Cerebellar nuclear complex (tissue), 1 donor: Measurements from ENCODE around the gene ACOT7.
A peak's percentile ranks its signal among the peaks of the same experiment; 100 is the strongest.
"Not testable (repeated sequence)": the region's sequence is repeated elsewhere in the genome, so short reads cannot be mapped to it uniquely, and the experiment has no call there.

Experiments used
- DNase-seq, 2 experiments: peaks; one replicate each; lab custom pipeline; 2025; lab: John Stamatoyannopoulos, UW

Gene ACOT7, protein sequence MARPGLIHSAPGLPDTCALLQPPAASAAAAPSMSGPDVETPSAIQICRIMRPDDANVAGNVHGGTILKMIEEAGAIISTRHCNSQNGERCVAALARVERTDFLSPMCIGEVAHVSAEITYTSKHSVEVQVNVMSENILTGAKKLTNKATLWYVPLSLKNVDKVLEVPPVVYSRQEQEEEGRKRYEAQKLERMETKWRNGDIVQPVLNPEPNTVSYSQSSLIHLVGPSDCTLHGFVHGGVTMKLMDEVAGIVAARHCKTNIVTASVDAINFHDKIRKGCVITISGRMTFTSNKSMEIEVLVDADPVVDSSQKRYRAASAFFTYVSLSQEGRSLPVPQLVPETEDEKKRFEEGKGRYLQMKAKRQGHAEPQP

GRCh38 chr1:6393400-6394187 lies at the start of gene ACOT7:
ACOT7 (minus strand) TSS chr1:6393767; CDS start chr1:6393399, 368 bp downstream.
- DNase-seq: peak; percentile 18 to 60

DNA sequence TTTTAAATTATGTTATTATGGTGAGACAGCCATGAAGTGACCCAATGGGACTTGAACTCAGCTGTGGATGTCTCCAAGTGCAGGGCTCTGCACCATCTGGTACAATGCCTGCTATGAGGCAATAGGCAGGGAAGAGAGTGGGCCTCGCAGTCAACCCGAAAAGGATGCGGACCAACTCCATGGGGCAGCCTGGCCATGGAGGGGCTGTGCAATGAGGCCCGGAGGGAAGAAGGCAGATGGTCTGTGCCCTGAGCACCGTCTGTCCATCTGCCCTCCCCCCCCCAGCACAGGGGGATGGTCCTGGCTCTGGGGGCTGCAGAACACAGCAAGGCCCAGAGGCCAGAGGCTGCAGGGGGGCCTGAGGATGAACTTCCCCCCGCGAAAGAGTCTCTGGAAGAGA lies 48.0 kb upstream of the ACOT7 start:
- no peak for DNase-seq

DNA sequence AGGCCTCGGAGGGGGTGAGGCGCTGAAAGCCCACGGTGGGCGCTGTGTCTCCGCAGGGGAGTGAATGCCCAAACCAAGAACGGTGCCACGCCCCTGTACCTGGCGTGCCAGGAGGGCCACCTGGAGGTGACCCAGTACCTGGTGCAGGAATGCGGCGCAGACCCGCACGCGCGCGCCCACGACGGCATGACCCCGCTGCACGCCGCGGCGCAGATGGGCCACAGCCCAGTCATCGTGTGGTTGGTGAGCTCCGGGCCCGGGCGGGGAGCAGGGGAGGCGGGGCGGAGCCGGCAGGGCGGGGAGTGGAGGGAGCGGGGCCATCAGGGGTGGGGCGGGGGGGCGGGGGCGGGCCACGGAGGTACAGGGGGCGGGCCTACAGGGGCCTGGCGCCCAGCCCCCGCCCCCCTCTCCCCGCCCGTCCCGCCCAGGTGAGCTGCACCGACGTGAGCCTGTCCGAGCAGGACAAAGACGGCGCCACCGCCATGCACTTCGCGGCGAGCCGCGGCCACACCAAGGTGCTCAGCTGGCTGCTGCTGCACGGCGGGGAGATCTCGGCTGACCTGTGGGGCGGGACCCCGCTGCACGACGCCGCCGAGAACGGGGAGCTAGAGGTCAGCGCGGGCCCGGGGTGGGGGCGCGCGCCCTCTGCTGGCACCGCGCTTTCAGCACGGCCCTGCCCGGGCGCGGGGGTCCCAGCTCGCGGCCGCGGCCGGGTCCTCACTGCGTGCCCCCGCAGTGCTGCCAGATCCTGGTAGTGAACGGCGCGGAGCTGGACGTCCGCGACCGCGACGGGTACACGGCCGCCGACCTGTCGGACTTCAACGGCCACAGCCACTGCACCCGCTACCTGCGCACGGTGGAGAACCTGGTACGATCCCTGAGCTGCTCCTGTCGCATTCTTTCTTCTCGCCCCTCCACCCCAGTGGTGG lies 46.9 kb upstream of the ACOT7 start:
- DNase-seq: no peak

DNA sequence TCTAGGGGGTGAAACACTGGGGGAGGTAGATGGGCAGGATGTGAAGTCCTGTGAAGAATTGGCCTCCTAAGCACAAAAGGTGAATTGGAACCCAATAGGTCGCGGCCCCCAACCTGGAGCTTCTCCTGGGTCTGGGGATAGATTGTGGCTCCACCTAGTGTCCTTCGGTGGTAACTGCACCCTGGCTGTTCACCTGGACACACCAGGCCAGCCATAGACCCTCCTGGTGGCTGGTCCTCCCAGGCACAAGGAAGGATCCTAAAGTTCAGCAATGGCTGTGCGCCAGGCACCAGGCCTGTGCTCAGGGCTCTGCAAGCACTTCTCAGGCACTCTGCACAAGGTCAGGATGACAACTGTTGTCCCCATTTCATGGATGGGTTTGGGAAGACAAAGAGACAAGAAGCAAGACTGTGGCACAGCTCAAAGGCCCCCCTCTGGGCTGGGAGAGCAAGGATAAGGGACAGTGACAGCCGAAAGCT lies 44.5 kb upstream of the ACOT7 start:
- peak in 1 of 2 experiments; percentile 42 for DNase-seq

GRCh38 chr1:6437012-6437700 lies 43.6 kb upstream of the ACOT7 start:
- peak in 1 of 2 experiments; percentile 11 for DNase-seq

DNA sequence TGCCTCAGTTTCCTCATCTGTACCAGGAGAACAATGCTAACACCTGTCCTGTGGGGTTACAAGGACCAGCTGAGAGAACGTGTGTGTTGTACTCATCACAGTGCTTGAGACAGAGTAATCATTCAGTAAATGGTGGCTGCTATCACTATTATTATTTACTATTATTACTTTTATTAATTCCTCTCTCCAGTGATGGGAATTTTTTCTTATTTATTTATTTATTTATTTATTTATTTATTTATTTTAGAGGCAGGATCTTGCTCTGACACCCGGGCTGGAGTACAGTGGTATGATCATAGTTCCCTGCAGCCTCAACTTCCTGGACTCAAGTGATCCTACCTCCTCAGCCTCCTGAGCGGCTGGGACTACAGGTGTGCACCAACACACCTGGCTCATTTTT lies 42.7 kb upstream of the ACOT7 start:
- not testable (repeated sequence) for DNase-seq

DNA sequence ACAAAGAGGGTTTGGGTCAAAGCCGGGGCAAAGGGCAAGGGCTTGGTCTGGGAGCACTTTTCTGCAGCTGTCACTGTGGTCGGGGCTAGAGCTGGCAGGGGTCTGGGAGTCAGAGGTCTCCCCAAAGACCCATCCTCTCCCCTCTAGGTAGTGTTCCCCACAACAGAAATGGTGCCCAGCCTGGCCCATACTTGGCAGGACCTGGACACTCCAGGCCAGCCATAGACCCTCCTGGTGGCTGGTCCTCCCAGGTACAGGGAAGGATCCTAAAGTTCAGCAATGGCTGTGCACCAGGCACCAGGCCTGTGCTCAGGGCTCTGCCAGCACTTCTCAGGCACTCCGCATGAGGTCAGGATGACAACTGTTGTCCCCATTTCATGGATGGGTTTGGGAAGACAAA lies 42.0 kb upstream of the ACOT7 start:
- DNase-seq: no peak

DNA sequence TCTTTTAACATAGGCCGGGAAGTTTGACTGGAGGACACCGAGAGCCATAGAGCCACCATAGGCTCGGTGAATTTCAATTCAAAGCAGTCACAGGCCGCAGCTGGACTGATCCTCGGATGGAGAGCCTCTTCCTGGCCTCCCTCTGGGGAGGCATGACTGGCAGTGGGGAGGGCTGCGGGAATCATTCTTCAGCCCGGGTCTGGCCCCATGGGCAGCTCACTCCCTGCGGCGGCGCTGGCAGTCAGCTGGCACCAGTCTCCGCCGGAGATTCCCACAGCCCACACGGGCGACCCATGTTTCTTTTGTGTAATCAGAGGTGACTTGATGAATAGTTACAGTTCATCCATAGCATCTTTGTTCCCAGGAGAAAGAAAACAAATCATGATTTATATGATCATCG lies 41.6 kb upstream of the ACOT7 start:
- DNase-seq: no peak

DNA sequence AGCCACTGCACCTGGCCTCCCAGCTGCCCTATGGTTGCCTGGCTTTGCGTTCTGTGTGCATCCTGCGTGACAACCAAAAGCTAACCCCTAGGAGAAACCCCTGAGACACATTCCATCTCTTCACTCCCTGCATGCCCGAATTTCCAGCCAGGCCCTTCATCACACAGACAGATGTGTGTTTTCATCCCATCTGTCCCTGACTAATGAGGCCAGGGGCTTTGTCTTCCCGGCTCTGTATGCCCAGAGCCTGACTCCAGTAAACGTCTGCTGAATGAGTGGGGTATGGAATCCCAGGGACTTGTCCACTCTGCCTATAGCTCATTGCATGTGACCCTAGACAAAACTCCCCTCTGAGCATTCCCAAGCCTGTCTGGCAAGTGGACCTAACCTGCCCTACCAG lies 40.6 kb upstream of the ACOT7 start:
- DNase-seq: no peak

GRCh38 chr1:6431645-6432579 lies 38.3 kb upstream of the ACOT7 start:
- DNase-seq: not testable (repeated sequence)

- not testable (repeated sequence) for DNase-seq
Measured at GRCh38 chr1:6429660-6430411, 36.3 kb upstream of the ACOT7 start.

GRCh38 chr1:6428453-6428852 lies 34.9 kb upstream of the ACOT7 start:
- not testable (repeated sequence) for DNase-seq

GRCh38 chr1:6427441-6428390 lies 34.1 kb upstream of the ACOT7 start:
- DNase-seq: no peak

DNA sequence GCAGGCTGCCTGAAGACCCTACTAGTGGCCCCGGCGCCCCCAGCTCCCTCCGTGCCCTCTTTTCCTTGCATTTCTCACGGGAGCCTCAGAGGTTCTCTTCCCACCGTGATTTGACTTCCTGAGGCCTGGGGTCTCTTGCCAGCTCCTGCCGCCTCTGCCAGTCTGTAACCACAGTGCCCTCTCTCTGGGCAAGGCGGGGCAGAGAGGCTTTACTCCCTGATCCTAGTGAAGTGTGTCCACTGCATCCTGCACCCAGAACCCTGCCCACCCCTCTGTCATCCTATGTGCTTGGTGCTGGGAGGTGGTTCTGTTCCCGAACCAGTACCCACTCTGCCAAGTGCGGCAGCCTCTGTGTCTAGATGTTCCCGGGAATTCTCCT lies 33.4 kb upstream of the ACOT7 start:
- no peak for DNase-seq

DNA sequence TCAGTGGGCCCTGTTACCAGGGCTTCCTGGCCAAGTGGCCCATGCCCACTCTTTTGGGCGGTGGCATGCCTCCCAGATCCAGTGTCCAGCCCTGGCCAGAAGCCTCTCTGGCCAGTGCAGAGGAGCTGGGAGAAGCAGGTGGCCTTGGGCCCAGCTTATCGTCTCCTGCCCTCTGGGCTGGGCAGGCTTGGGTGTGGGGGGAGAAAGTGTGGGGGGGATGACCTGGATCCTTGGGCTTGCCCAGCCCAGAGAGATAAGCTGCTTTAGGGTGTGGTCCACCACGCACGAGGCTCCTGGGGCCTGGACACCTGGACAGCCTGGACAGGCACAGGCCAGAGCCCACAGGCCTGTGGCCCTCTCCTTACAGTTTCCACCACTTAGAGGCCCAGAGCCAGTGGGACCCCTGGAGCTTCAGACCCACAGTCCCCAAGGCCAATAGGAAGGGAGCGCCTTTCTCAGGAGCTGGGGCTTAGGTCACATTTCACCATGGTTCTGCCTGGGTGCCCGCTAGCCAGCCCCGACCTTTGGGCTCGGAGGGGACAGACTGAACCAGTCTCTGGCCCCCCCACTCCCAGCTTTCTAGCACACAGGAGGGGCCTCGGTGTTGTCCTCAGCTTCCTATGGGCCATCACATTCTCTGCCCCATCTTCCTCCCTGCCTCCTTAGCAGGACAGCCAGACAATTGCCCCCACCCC lies 32.9 kb upstream of the ACOT7 start:
- DNase-seq: no peak

DNA sequence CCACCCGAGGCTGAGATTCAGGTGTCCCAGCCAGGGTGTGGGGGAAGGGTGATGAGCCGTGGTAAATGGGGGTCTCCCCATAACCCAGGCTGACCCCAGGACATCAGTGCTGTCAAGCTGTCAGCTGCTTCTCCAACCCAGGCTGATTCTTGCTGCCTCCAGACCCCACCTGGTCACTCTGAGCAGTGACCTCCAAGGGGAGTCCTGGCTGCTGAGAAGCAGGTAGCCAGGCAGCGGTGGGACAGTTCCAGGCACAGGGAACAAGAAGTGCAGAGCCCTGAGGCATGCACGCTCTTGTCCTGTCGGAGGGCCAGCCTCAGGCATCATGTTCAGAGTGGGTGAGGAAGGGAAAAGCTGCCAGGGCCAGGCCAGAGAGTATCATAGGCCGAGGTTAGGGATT lies 32.1 kb upstream of the ACOT7 start:
- no peak for DNase-seq
